ENCODE data around the gene SMARCA2.

Gene SMARCA2

GRCh38 chr9:2179567-2179966 lies 164.4 kb downstream of the SMARCA2 start:
- DNase-seq = no peak

GRCh38 chr9:2180154-2180553 lies 165.0 kb downstream of the SMARCA2 start:
- DNase-seq = no peak

- DNase-seq = no peak
Measured at GRCh38 chr9:2180704-2181103, 165.6 kb downstream of the SMARCA2 start.

GRCh38 chr9:2181792-2182191 lies 166.6 kb downstream of the SMARCA2 start:
- no peak for DNase-seq

GRCh38 chr9:2190939-2191608 lies 175.9 kb downstream of the SMARCA2 start:
- DNase-seq = no peak

DNA sequence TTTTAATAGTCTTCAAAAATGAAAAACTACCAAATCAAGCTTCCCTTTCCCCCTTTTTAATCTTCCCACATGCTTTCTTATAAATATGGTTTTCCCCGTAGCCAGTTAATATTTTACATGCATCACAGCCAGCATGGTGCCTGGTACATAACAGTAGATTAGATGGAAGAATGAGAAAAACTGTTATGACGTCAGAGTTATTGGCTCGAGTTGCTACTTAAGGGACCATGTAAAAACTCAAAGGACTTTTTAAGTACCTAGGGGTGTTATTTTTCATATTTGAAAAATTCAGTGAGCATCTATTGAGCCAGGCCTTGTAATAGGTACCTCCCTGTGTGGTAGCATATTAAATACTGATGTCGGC lies 176.4 kb downstream of the SMARCA2 start:
- DNase-seq = no peak

DNA sequence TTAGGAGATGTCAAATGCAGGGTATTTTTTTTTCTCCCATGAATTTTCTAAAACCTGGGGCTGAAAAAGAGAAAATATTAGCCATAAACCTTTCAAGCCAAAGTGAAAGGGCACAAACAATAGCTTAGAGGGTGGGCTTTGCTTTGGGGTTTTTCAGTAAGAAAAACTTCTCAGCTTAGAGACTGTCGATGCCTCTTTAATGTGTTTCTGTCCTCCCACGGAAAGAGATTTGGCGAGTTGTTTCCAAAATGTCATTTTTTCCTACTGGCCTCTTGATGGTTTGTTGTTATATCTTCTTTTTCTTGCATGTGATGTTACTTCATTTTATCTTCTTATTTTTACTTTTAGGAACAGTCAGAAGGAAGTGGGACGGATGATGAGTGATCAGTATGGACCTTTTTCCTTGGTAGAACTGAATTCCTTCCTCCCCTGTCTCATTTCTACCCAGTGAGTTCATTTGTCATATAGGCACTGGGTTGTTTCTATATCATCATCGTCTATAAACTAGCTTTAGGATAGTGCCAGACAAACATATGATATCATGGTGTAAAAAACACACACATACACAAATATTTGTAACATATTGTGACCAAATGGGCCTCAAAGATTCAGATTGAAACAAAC lies 177.3 kb downstream of the SMARCA2 start:
- DNase-seq = no peak

DNA sequence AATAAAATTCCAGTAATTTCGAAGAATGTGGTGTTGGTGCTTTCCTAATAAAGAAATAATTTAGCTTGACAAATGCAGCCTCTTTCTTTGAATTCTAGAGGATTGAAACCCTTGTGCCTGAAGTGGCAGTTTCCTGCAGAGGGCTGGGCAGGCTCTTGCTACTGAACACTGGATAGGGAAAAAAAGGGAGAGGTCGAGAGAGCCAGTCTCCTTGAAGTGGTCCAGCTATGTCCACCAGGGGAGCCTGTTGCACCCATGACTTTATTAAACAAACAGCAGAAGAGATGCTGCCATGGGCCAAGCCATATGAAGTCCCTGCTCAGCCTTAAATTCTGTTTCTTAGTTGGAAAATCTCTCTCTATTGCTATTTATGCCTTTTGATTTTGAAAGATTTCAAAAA lies 178.4 kb downstream of the SMARCA2 start:
- no peak for DNase-seq

DNA sequence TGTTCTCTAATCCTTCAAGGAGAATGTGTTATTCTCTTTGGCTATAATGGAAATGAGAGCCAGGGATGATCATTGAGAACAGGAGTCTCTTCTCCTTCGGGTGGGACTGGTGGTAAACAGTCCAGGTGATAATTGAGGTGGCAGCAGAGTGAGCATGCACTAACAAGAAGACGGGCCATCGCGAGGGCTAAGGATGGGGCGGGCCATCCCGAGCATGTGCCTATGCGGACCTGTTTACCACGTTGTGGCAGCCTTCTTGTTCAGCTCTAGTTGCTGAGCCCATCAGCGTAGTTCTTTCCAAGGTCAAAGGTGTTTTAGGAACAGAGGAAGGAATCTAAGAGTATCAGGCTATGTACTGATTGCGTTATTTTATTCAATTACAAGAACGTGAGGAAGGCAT lies 180.1 kb downstream of the SMARCA2 start:
- DNase-seq = no peak

GRCh38 chr9:2196757-2197156 lies 181.6 kb downstream of the SMARCA2 start:
- DNase-seq = no peak

GRCh38 chr9:2198956-2199635 lies 183.9 kb downstream of the SMARCA2 start:
- no peak for DNase-seq

DNA sequence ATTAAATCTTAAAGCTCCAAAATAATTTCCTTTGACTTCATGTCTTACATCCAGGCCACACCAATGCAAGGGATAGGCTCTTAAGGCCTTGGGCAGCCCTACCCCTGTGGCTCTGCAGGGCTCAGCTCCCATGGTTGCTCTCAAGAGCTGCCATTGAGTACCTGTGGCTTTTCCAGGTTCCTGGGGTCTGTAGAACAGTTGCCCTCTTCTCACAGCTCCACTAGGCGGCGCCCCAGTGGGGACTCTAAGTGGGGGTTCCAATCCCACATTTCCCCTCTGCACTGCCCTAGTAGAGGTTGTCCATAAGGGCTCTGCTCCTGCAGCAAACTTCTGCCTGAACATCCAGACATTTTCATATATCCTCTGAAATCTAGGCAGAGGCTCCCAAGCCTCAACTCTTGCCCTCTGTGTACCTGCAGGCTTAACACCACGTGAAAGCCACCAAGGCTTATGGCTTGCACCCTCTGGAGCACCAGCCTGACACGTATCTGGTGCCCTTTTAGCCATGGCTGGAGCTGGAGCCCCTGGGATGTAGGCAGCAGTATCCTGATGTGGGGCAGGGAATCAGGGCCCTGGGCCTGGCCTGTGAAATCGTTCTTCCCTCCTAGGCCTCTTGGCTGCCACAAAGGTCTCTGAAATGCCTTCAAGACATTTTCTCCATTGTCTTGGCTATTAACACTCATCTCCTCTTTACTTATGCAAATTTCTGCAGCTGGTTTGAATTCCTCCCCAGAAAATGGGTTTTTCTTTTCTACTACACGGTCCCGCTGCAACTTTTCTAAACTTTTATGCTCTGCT lies 185.1 kb downstream of the SMARCA2 start:
- DNase-seq = no peak

DNA sequence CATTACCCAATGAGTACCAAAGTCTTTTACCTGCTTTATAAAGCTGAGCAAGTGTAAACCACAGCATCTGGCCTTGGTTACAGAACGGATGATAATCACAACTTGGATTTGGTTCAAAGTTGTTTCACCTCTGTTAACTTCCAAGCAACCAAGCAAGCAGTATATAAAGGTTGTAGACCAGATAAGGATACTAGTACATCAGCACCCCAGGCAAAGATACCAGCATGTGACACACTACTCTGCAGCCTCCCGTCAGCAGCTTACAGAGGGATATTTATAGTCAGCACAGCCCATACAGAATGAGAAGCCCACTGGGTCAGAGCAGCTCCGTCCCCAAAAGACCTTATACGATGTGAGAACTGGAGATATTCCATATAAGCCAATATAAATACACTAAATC lies 193.3 kb downstream of the SMARCA2 start:
- no peak for DNase-seq

DNA sequence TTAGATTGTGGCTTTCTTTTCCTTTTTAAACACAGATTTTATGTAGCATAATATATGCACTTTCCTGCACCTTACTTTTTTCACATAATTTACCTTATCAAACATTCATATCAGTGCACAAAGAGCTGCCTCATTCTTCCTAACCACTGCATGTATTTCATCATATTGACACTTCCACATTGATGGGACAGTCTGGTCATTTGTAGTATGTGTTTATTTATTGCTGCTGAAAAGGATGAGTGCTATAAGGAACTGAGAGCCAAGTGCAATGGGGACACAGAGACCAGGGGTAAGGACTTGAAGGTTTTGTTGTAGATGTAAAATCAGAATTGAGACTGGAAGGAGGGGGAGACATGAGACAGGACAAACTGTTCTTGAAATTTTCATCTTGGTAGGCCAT lies 193.8 kb downstream of the SMARCA2 start:
- no peak for DNase-seq

GRCh38 chr9:2209400-2209799 lies 194.3 kb downstream of the SMARCA2 start:
- no peak for DNase-seq

GRCh38 chr9:2210201-2210600 lies 195.1 kb downstream of the SMARCA2 start:
- no peak for DNase-seq

- DNase-seq = no peak
Measured at GRCh38 chr9:2213830-2214468, 198.8 kb downstream of the SMARCA2 start.

GRCh38 chr9:2214707-2215106 lies 199.6 kb downstream of the SMARCA2 start:
- DNase-seq = no peak

GRCh38 chr9:2215921-2216441 lies 200.8 kb downstream of the SMARCA2 start:
- no peak for DNase-seq

- no peak for DNase-seq
Measured at GRCh38 chr9:2216591-2216990, 201.4 kb downstream of the SMARCA2 start.

- DNase-seq = no peak
Measured at GRCh38 chr9:2217540-2217939, 202.4 kb downstream of the SMARCA2 start.

DNA sequence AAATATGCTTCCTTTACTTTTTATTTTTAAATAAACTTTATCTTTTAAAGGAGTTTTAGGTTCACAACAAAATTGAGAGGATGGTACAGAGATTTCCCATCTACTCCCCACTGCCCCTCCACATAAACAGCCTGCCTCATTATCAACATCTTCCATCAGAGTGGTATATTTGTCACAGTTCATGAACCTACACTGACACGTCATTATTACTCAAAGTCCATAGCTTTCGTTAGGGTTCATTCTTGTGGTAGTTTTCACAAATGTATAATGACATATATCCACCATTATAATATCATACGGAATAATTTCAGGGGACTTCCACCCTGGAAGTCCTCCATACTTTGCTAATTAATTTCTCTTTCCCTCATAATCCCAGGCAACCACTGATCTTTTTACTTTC lies 204.9 kb downstream of the SMARCA2 start:
- no peak for DNase-seq
